Panc1 (cell line): ENCODE data around the gene UBTF. TPM values are rescaled to one million over a fixed set of nuclear protein-coding genes. Genes with fewer than 3 reads are reported as not detected.

Experiments
- ATAC-seq: fragments of 200-7000 bp; cut with Tn5 transposase; 2 replicates; pipeline ENCODE4 v1.9.1; 2020; ENCODE audit warnings: mild to moderate bottlenecking, moderate library complexity
- BruUV-seq: library from RNA; stranded (reverse); fragments of 400-500 nt; replicated peaks from 2 replicates; lab custom pipeline; 2021; lab: Mats Ljungman, UMichigan
- CTCF ChIA-PET: fragments of 300-600 bp; sonication (Branson Sonifier 250); formaldehyde crosslinking; loops from one replicate; lab custom pipeline; 2022; ENCODE audit warnings: antibody characterized with exemption; lab: Charles Lee
- POLR2A ChIA-PET: fragments of 300-600 bp; sonication (Branson Sonifier 250); formaldehyde crosslinking; loops from one replicate; lab custom pipeline; 2022; ENCODE audit warnings: antibody characterized with exemption; lab: Charles Lee
- DNase-seq: peaks from one replicate; pipeline ENCODE4 v3.0.0-alpha.2; 2010; ENCODE audit warnings: low read depth, low spot score
- H3K27ac ChIP-seq: 2 replicates; pipeline ENCODE4 v1.5.1; 2011; ENCODE audit warnings: mild to moderate bottlenecking, low read length, inconsistent platforms
- H3K27me3 ChIP-seq: fragments of 200-500 bp; sonication (Bioruptor generic); 2 replicates; pipeline ENCODE4 v1.6.0; 2014; ENCODE audit warnings: low read length, inconsistent platforms; ENCODE audit not compliant: control insufficient read depth, insufficient read depth
- H3K36me3 ChIP-seq: fragments of 200-500 bp; sonication (Bioruptor generic); 2 replicates; pipeline ENCODE4 v1.5.1; 2014; ENCODE audit warnings: inconsistent platforms, mild to moderate bottlenecking, low read length, moderate library complexity; ENCODE audit not compliant: control insufficient read depth, insufficient read depth
- H3K4me1 ChIP-seq: 2 replicates; pipeline ENCODE4 v1.5.1; 2011; ENCODE audit warnings: inconsistent platforms, mild to moderate bottlenecking, low read length, moderate library complexity; ENCODE audit not compliant: control insufficient read depth, insufficient read depth
- H3K4me3 ChIP-seq, 2 experiments: 2 replicates each; pipeline ENCODE4 v1.5.1; 2011 to 2012; ENCODE audit warnings: low read depth in 2 of 2, low read length in 2 of 2, mild to moderate bottlenecking in 2 of 2, inconsistent platforms in 1 of 2, moderate library complexity in 1 of 2
- H3K9me3 ChIP-seq: fragments of 200-500 bp; sonication (Bioruptor generic); 2 replicates; pipeline ENCODE4 v1.5.1; 2014; ENCODE audit warnings: low read depth, mild to moderate bottlenecking, inconsistent platforms, low read length, moderate library complexity; ENCODE audit not compliant: control insufficient read depth, insufficient read depth
- CTCF ChIP-seq: fragments of 450-650 bp; IDR thresholded peaks from 2 replicates; pipeline ENCODE4 v1.5.1; 2017; ENCODE audit warnings: mild to moderate bottlenecking
- POLR2AphosphoS5 ChIP-seq: IDR thresholded peaks from 2 replicates; pipeline ENCODE4 v1.6.1; 2012; ENCODE audit warnings: mild to moderate bottlenecking, low read depth, low read length, moderate library complexity
- REST ChIP-seq, 2 experiments: IDR thresholded peaks; 2 replicates each; pipeline ENCODE4 v1.6.1; 2011 to 2012; ENCODE audit warnings: low read depth in 2 of 2, control low read depth in 1 of 2, low read length in 1 of 2, mild to moderate bottlenecking in 1 of 2, moderate library complexity in 1 of 2; ENCODE audit not compliant: insufficient read depth in 1 of 2
- SIN3A ChIP-seq: IDR thresholded peaks from 2 replicates; pipeline ENCODE4 v1.6.1; 2012; ENCODE audit warnings: low read depth, mild to moderate bottlenecking, low read length, moderate library complexity, borderline replicate concordance; ENCODE audit not compliant: insufficient read depth
- TCF7L2 ChIP-seq: IDR thresholded peaks from 2 replicates; pipeline ENCODE4 v1.6.1; 2011; ENCODE audit warnings: mild to moderate bottlenecking, low read depth, low read length, inconsistent platforms
- in situ Hi-C: cut with HindIII; loops from 2 replicates; pipeline ENCODE4 v1.10.0; 2016; ENCODE audit warnings: low sequenced_read_pairs, low pct_unique_long_range_greater_than_20kb
- intact Hi-C: fragments of 100-400 bp; cut with micrococcal nuclease; formaldehyde crosslinking; loops from one replicate; pipeline ENCODE4 v1.10.0; 2022; ENCODE audit not compliant: unreplicated experiment
- total RNA-seq: library from RNA; stranded (reverse); gene quantifications from one replicate; pipeline ENCODE4 v1.2.1, GENCODE V29; 2021; ENCODE audit not compliant: unreplicated experiment

Gene UBTF
- total RNA-seq, 1 experiment from 2014 or later, result 116 TPM

- no TSS peak for BruUV-seq
- intact Hi-C loops (no loop called here), in situ Hi-C loops (no loop called here)
- ATAC-seq (no peak), DNase-seq (no peak)
- no peak overlapping the region for H3K4me3 ChIP-seq
- ChIA-PET POLR2A (no interaction called here), CTCF (no interaction called here)
- H3K4me1 ChIP-seq, result no peaks in the 10 kb centered on the region
- H3K27me3 ChIP-seq, result no peaks in the 10 kb centered on the region
- TF ChIP-seq POLR2AphosphoS5 (no peak), SIN3A (no peak), CTCF (no peak), TCF7L2 (no peak)
- H3K9me3 ChIP-seq, result no peaks in the 10 kb centered on the region
- no peaks in the 10 kb centered on the region for H3K36me3 ChIP-seq
- no peak overlapping the region for H3K27ac ChIP-seq
These were observed 38.6 kb upstream of the UBTF start for GRCh38 chr17:44257815-44258760.

GRCh38 chr17:44256671-44257070 is 37.2 kb upstream of the UBTF start:
- Histone ChIP-seq H3K9me3 (no peaks in the 10 kb centered on the region), H3K36me3 (no peaks in the 10 kb centered on the region), H3K27me3 (no peaks in the 10 kb centered on the region), H3K4me1 (no peaks in the 10 kb centered on the region), H3K27ac (no peak overlapping the region), H3K4me3 (no peak overlapping the region)
- ATAC-seq (no peak), DNase-seq (no peak)
- ChIA-PET POLR2A (no interaction called here), CTCF (interaction anchor here (1.3 kb wide), 1 partner anchor 75 kb away, joined by 8 read pairs; no protein-coding TSS in a partner anchor)
- in situ Hi-C loops (no loop called here), intact Hi-C loops (no loop called here)
- BruUV-seq, result no TSS peak
- TF ChIP-seq SIN3A, result no peak
- TF ChIP-seq POLR2AphosphoS5, result no peak
- no peak for TF ChIP-seq TCF7L2
- TF ChIP-seq CTCF, result no peak
- no peak for TF ChIP-seq REST (IDR thresholded peaks at IDR 0.05; ENCODE audit: insufficient read depth in 1 of 2, low read depth in 2 of 2, low read length in 1 of 2)
